CD14-positive monocyte (primary cell): ENCODE results near the gene CRIM1. TPM values are rescaled to one million over a fixed set of nuclear protein-coding genes. Genes with fewer than 3 reads are reported as not detected.

Source experiments
- DNase-seq, 3 donors: peaks; one replicate each; pipeline ENCODE4 v3.0.0-alpha.2; 2011 to 2022
- H2AFZ ChIP-seq: 2 replicates; pipeline ENCODE4 v1.6.0; 2012; ENCODE audit warnings: mild to moderate bottlenecking, low read depth, low read length, inconsistent platforms; ENCODE audit not compliant: insufficient read depth, poor library complexity, severe bottlenecking
- H3K27ac ChIP-seq, 2 donors: 1 replicate in 1 of 2; 2 replicates in 1 of 2; pipeline ENCODE4 v1.5.1; 2012 to 2013; ENCODE audit warnings: low read length in 2 of 2, control low read depth in 1 of 2, inconsistent platforms in 1 of 2, low read depth in 1 of 2, mild to moderate bottlenecking in 1 of 2
- H3K27me3 ChIP-seq, 2 donors: one replicate each; pipeline versions ENCODE4 v1.6.0 to v1.6.1; 2011 to 2013; ENCODE audit warnings: low read length in 2 of 2; ENCODE audit not compliant: control insufficient read depth in 2 of 2, insufficient read depth in 2 of 2
- H3K36me3 ChIP-seq, 2 donors: replicated peaks in 1 of 2; 1 replicate in 1 of 2; 2 replicates in 1 of 2; pipeline versions ENCODE4 v1.5.1 to v1.6.1; 2012 to 2013; ENCODE audit warnings: low read length in 2 of 2, control low read depth in 1 of 2, inconsistent platforms in 1 of 2, mild to moderate bottlenecking in 1 of 2; ENCODE audit not compliant: insufficient read depth in 2 of 2, control insufficient read depth in 1 of 2
- H3K4me1 ChIP-seq, 2 donors: 1 replicate in 1 of 2; 2 replicates in 1 of 2; pipeline versions ENCODE4 v1.5.1 to v1.6.1; 2012 to 2013; ENCODE audit warnings: low read length in 2 of 2, control low read depth in 1 of 2, inconsistent platforms in 1 of 2, mild to moderate bottlenecking in 1 of 2, moderate library complexity in 1 of 2; ENCODE audit not compliant: insufficient read depth in 2 of 2, control insufficient read depth in 1 of 2
- H3K4me2 ChIP-seq: replicated peaks from 2 replicates; pipeline ENCODE3; 2012; ENCODE audit warnings: low read length, moderate library complexity, mild to moderate bottlenecking; ENCODE audit not compliant: poor library complexity, severe bottlenecking; ENCODE audit errors: extremely low read depth
- H3K4me3 ChIP-seq, 3 experiments: fragments of 200-600 bp in 1 of 3; sonication (generic) in 1 of 3; replicated peaks in 1 of 3; 1 replicate in 2 of 3; 2 replicates in 1 of 3; pipeline ENCODE4 v1.5.1; 2011 to 2013; ENCODE audit warnings: low read length in 3 of 3, mild to moderate bottlenecking in 3 of 3, control low read depth in 2 of 3, low read depth in 2 of 3, inconsistent platforms in 1 of 3, moderate library complexity in 1 of 3
- H3K79me2 ChIP-seq: 2 replicates; pipeline ENCODE4 v1.6.0; 2012; ENCODE audit warnings: mild to moderate bottlenecking, control low read depth, inconsistent platforms, low read length, moderate library complexity; ENCODE audit not compliant: insufficient read depth
- H3K9ac ChIP-seq: 2 replicates; pipeline ENCODE4 v1.6.0; 2017; ENCODE audit warnings: low read length, mild to moderate bottlenecking; ENCODE audit not compliant: insufficient read depth, poor library complexity, severe bottlenecking
- H3K9me3 ChIP-seq, 2 donors: replicated peaks in 1 of 2; 1 replicate in 1 of 2; 2 replicates in 1 of 2; pipeline versions ENCODE4 v1.5.1 to v1.6.1; 2012 to 2013; ENCODE audit warnings: low read length in 2 of 2, control low read depth in 1 of 2; ENCODE audit not compliant: control insufficient read depth in 1 of 2, insufficient read depth in 1 of 2
- H4K20me1 ChIP-seq: 2 replicates; pipeline ENCODE4 v1.6.0; 2012; ENCODE audit warnings: mild to moderate bottlenecking, low read length, control low read depth, moderate library complexity; ENCODE audit not compliant: insufficient read depth
- H3K27ac Mint-ChIP-seq, 7 donors: one replicate each; pipeline ENCODE4 v1.8.0; 2020; ENCODE audit warnings: mild to moderate bottlenecking in 7 of 7, mixed read lengths in 7 of 7, moderate library complexity in 6 of 7, inconsistent platforms in 2 of 7
- H3K27me3 Mint-ChIP-seq, 3 donors: one replicate each; pipeline ENCODE4 v1.8.0; 2021 to 2022; ENCODE audit warnings: low read depth in 3 of 3, mild to moderate bottlenecking in 3 of 3, mixed read lengths in 3 of 3, moderate library complexity in 3 of 3, inconsistent platforms in 1 of 3
- H3K36me3 Mint-ChIP-seq, 2 donors: one replicate each; pipeline ENCODE4 v1.8.0; 2020; ENCODE audit warnings: mixed read lengths in 2 of 2, inconsistent platforms in 1 of 2, mild to moderate bottlenecking in 1 of 2
- H3K4me1 Mint-ChIP-seq: one replicate; pipeline ENCODE4 v1.8.0; 2020; ENCODE audit warnings: mild to moderate bottlenecking, mixed read lengths
- H3K4me3 Mint-ChIP-seq, 2 donors: one replicate each; pipeline ENCODE4 v1.8.0; 2020; ENCODE audit warnings: mild to moderate bottlenecking in 2 of 2, mixed read lengths in 2 of 2, moderate library complexity in 1 of 2
- H3K9me3 Mint-ChIP-seq, 7 donors: one replicate each; pipeline ENCODE4 v1.8.0; 2020 to 2022; ENCODE audit warnings: mixed read lengths in 7 of 7, mild to moderate bottlenecking in 6 of 7, moderate library complexity in 6 of 7, inconsistent platforms in 2 of 7
- CTCF ChIP-seq: fragments of 200-600 bp; IDR thresholded peaks from one replicate; pipeline ENCODE4 v1.8.0; 2022; ENCODE audit warnings: antibody characterized with exemption, mild to moderate bottlenecking
- whole genome bisulfite sequencing: methylation state at CpG from one replicate; pipeline ENCODE4 v1.1.5; 2013; ENCODE audit warnings: missing lambda C conversion rate; ENCODE audit not compliant: insufficient coverage; 5-methylcytosine and 5-hydroxymethylcytosine counted together
- intact Hi-C, 2 donors: fragments of 100-400 bp; cut with micrococcal nuclease; formaldehyde crosslinking; loops; one replicate each; pipeline versions ENCODE4 v1.15.0 to v1.15.1; 2023
- polyA plus RNA-seq, 3 donors: library from polyadenylated mRNA; depleted of rRNA in 1 of 3; unstranded in 2 of 3; stranded (reverse) in 1 of 3; fragments of 300-500 nt in 2 of 3; fragments of >200 nt in 1 of 3; fragmentation: Illumina TruSeq in 2 of 3; gene quantifications; 1 replicate in 2 of 3; 2 replicates in 1 of 3; pipeline ENCODE4 v1.2.3, GENCODE V29; 2012 to 2021

CRIM1 gene
- polyA plus RNA-seq, 3 donors: 0.08 to 0.27 TPM; not detected in 1

GRCh38 chr2:36374585-36374984 is 19.0 kb downstream of the CRIM1 start:
- H3K36me3 Mint-ChIP-seq: no peaks in the 10 kb centered on the region
- TF ChIP-seq CTCF: no peak
- no CpG with 5 or more reads among the region's 3 CpGs for WGBS
- no peaks in the 10 kb centered on the region for H3K4me1 ChIP-seq
- H3K27me3 Mint-ChIP-seq: peaks cover 0 to 3% (median 1%) of the 10 kb centered on the region in 3 donors
- no peak for DNase-seq
- no peaks in the 10 kb centered on the region for H3K36me3 ChIP-seq
- no peak overlapping the region for H2AFZ ChIP-seq
- H3K9me3 ChIP-seq: no peaks in the 10 kb centered on the region
- H3K4me2 ChIP-seq: no peak overlapping the region
- H3K4me3 Mint-ChIP-seq: no peak overlapping the region
- H3K4me3 ChIP-seq: no peak overlapping the region
- no peak overlapping the region for H3K9ac ChIP-seq
- H4K20me1 ChIP-seq: no peaks in the 10 kb centered on the region
- H3K27ac Mint-ChIP-seq: no peak overlapping the region
- no peak overlapping the region for H3K27ac ChIP-seq
- H3K9me3 Mint-ChIP-seq: no peaks in the 10 kb centered on the region
- intact Hi-C loops: no loop called here
- peaks cover 5% of the 10 kb centered on the region for H3K4me1 Mint-ChIP-seq
- no peaks in the 10 kb centered on the region for H3K79me2 ChIP-seq
- H3K27me3 ChIP-seq: no peaks in the 10 kb centered on the region

- Histone ChIP-seq H3K36me3 (no peaks in the 10 kb centered on the region), H3K27ac (no peak overlapping the region), H3K79me2 (no peaks in the 10 kb centered on the region), H3K9me3 (no peaks in the 10 kb centered on the region), H3K4me3 (no peak overlapping the region), H3K9ac (no peak overlapping the region), H3K4me1 (peaks cover 8 to 13% of the 10 kb centered on the region in 2 donors), H4K20me1 (no peaks in the 10 kb centered on the region), H2AFZ (peak overlapping the region; percentile 39), H3K27me3 (no peaks in the 10 kb centered on the region), H3K4me2 (no peak overlapping the region)
- intact Hi-C loops: no loop called here
- H3K36me3 Mint-ChIP-seq: no peaks in the 10 kb centered on the region
- peaks cover 5% of the 10 kb centered on the region for H3K4me1 Mint-ChIP-seq
- no peak for DNase-seq
- 13% methylated on average over 7 of the region's 8 CpGs for WGBS
- H3K4me3 Mint-ChIP-seq: peak overlapping the region in 1 of 2 donors; percentile 8
- H3K9me3 Mint-ChIP-seq: no peaks in the 10 kb centered on the region
- peaks cover 0 to 3% (median 1%) of the 10 kb centered on the region in 3 donors for H3K27me3 Mint-ChIP-seq
- TF ChIP-seq CTCF: no peak
- peak overlapping the region in 1 of 7 donors; percentile 11 for H3K27ac Mint-ChIP-seq
These were observed 20.8 kb downstream of the CRIM1 start for GRCh38 chr2:36376319-36376765.
